ENCODE results near the gene RHBDL3. TPM values are rescaled to one million over a fixed set of nuclear protein-coding genes. Genes with fewer than 3 reads are reported as not detected.
A peak's percentile ranks its signal among the peaks of the same experiment; 100 is the strongest.

Gene RHBDL3
- total RNA-seq, 1 experiment from 2014 or later = 12.5 TPM

- no peak overlapping the region for H3K56ac ChIP-seq (ENCODE audit: insufficient read length, low read depth, low read length)
- H3K9me3 ChIP-seq (ENCODE audit: control insufficient read depth, low read depth, low read length) = no peaks in the 10 kb centered on the region
- no peak overlapping the region for H3K27ac ChIP-seq (ENCODE audit: insufficient read length, low read depth, low read length)
- Mint-ChIP-seq H3K9me3 (no peaks in the 10 kb centered on the region), H3K36me3 (ENCODE audit: insufficient read depth in 1 of 3, low read depth in 3 of 3) (no peaks in the 10 kb centered on the region), H3K4me1 (peaks cover 9 to 28% of the 10 kb centered on the region in 2 experiments), H3K27me3 (ENCODE audit: low read depth) (no peaks in the 10 kb centered on the region; the same call in 1 of the 2 replicates), H3K27ac (no peak overlapping the region), H3K4me3 (no peak overlapping the region)
- H2BK5ac ChIP-seq (ENCODE audit: insufficient read length, low read length) = no peak overlapping the region
- no peaks in the 10 kb centered on the region; the same call in 1 of the 2 replicates for H3K4me1 ChIP-seq (ENCODE audit: insufficient read depth, low read length)
- H4K91ac ChIP-seq (ENCODE audit: insufficient read length, low read depth, low read length) = no peak overlapping the region
- H3T11ph ChIP-seq (ENCODE audit: low read length) = no peak overlapping the region
- no peaks in the 10 kb centered on the region for H3K79me2 ChIP-seq (ENCODE audit: insufficient read depth, low read length)
- H3K27me3 ChIP-seq (ENCODE audit: insufficient read depth, low read length) = no peaks in the 10 kb centered on the region
- peak; percentile 100; the same call in 2 of the 3 replicates for TF ChIP-seq CTCF (conservative IDR thresholded peaks at IDR 0.05)
- H2AFZ ChIP-seq (ENCODE audit: low read length) = no peak overlapping the region
- DNase-seq = peak; percentile 92
- no CpG with 5 or more reads among the region's 12 CpGs for WGBS (ENCODE audit: extremely low coverage, insufficient read length, low lambda C conversion rate)
- H3K79me1 ChIP-seq (ENCODE audit: insufficient read depth, low read depth, low read length, poor library complexity, severe bottlenecking) = no peaks in the 10 kb centered on the region
- no peak overlapping the region for H2BK15ac ChIP-seq (ENCODE audit: low read depth, low read length)
- H3K4ac ChIP-seq (ENCODE audit: low read depth, low read length) = no peak overlapping the region
- no peaks in the 10 kb centered on the region for H3K23me2 ChIP-seq (ENCODE audit: insufficient read length, low read depth, low read length, poor library complexity, severe bottlenecking)
- H3K4me2 ChIP-seq (ENCODE audit: insufficient read depth, insufficient read length, low read length) = no peak overlapping the region
- no peak overlapping the region for H3K23ac ChIP-seq (ENCODE audit: insufficient read length, low read depth, low read length)
- H2BK12ac ChIP-seq (ENCODE audit: insufficient read length, low read depth, low read length) = no peak overlapping the region
- H2BK20ac ChIP-seq (ENCODE audit: low read depth, low read length, poor library complexity, severe bottlenecking) = no peak overlapping the region
- no peaks in the 10 kb centered on the region for H4K20me1 ChIP-seq (ENCODE audit: control insufficient read depth, insufficient read depth, insufficient read length)
- H3K18ac ChIP-seq (ENCODE audit: insufficient read length, low read depth, low read length) = no peak overlapping the region
- no peak overlapping the region for H2AK5ac ChIP-seq (ENCODE audit: insufficient read length, low read length)
- no peak overlapping the region for H4K5ac ChIP-seq (ENCODE audit: insufficient read length, low read depth, low read length)
- no peak overlapping the region for H3K14ac ChIP-seq (ENCODE audit: insufficient read depth, low read length)
- no peak overlapping the region for H3K9ac ChIP-seq (ENCODE audit: extremely low read depth, insufficient read length, low read length)
- H4K8ac ChIP-seq (replicated peaks; ENCODE audit: insufficient read length, low read depth, low read length) = no peak overlapping the region
- no peak overlapping the region for H2BK120ac ChIP-seq (ENCODE audit: low read depth, low read length, poor library complexity, severe bottlenecking)
These were observed 12.5 kb upstream of the RHBDL3 start for GRCh38 chr17:32253117-32253611.
